Keratinocyte (primary cell): ENCODE data around the gene CCT6A. TPM values are rescaled to one million over a fixed set of nuclear protein-coding genes. Genes with fewer than 3 reads are reported as not detected.
A peak's percentile ranks its signal among the peaks of the same experiment; 100 is the strongest.
"Not testable (repeated sequence)": the region's sequence is repeated elsewhere in the genome, so short reads cannot be mapped to it uniquely, and the experiment has no call there.

Source experiments
- DNase-seq: peaks from one replicate; pipeline ENCODE4 v3.0.0-alpha.2; 2011; ENCODE audit warnings: low read depth, missing footprints, low spot score
- FAIRE-seq: peaks from 2 replicates; lab custom pipeline; 2011; peaks lifted over from hg19 to GRCh38; lab: Jason Lieb, UNC
- H2AFZ ChIP-seq: 2 replicates; pipeline ENCODE4 v1.6.0; 2012; ENCODE audit warnings: low read length, control low read depth, inconsistent platforms; ENCODE audit not compliant: control insufficient read depth
- H3K27ac ChIP-seq: 2 replicates; pipeline ENCODE4 v1.5.1; 2011; ENCODE audit warnings: low read length; ENCODE audit not compliant: control insufficient read depth, insufficient read depth
- H3K27me3 ChIP-seq: 3 replicates; pipeline ENCODE4 v1.6.0; 2011; ENCODE audit warnings: low read length; ENCODE audit not compliant: control insufficient read depth, insufficient read depth; ENCODE audit errors: extremely low read depth
- H3K36me3 ChIP-seq, 2 experiments: 2 replicates in 1 of 2; 3 replicates in 1 of 2; pipeline ENCODE4 v1.5.1; 2011; ENCODE audit warnings: low read length in 2 of 2, mild to moderate bottlenecking in 1 of 2; ENCODE audit not compliant: control insufficient read depth in 2 of 2, insufficient read depth in 2 of 2; ENCODE audit errors: extremely low read depth in 1 of 2
- H3K4me1 ChIP-seq: 3 replicates; pipeline ENCODE4 v1.5.1; 2011; ENCODE audit warnings: low read length; ENCODE audit not compliant: control insufficient read depth, insufficient read depth; ENCODE audit errors: extremely low read depth
- H3K4me2 ChIP-seq: 3 replicates; pipeline ENCODE4 v1.6.0; 2011; ENCODE audit warnings: low read depth, low read length; ENCODE audit not compliant: control insufficient read depth, insufficient read depth; ENCODE audit errors: extremely low read depth
- H3K4me3 ChIP-seq, 3 experiments: fragments of 200-600 bp in 1 of 3; sonication (generic) in 1 of 3; 2 replicates in 2 of 3; 3 replicates in 1 of 3; pipeline ENCODE4 v1.5.1; 2011 to 2016; ENCODE audit warnings: low read length in 3 of 3, mild to moderate bottlenecking in 3 of 3, control low read depth in 2 of 3, inconsistent platforms in 1 of 3, low read depth in 1 of 3, mixed read lengths in 1 of 3, mixed run types in 1 of 3, moderate library complexity in 1 of 3; ENCODE audit not compliant: control insufficient read depth in 2 of 3, insufficient read depth in 2 of 3; ENCODE audit errors: extremely low read depth in 1 of 3
- H3K79me2 ChIP-seq: 2 replicates; pipeline ENCODE4 v1.6.0; 2012; ENCODE audit warnings: low read length; ENCODE audit not compliant: control insufficient read depth, insufficient read depth
- H3K9ac ChIP-seq: 3 replicates; pipeline ENCODE4 v1.6.0; 2011; ENCODE audit warnings: low read length; ENCODE audit not compliant: control insufficient read depth, insufficient read depth; ENCODE audit errors: extremely low read depth
- H3K9me1 ChIP-seq: 3 replicates; pipeline ENCODE4 v1.6.0; 2011; ENCODE audit warnings: low read length; ENCODE audit not compliant: control insufficient read depth, insufficient read depth; ENCODE audit errors: extremely low read depth
- H3K9me3 ChIP-seq: 2 replicates; pipeline ENCODE4 v1.5.1; 2012; ENCODE audit warnings: low read depth, low read length; ENCODE audit not compliant: control insufficient read depth
- H4K20me1 ChIP-seq: 3 replicates; pipeline ENCODE4 v1.6.0; 2011; ENCODE audit warnings: low read length; ENCODE audit not compliant: control insufficient read depth, insufficient read depth; ENCODE audit errors: extremely low read depth
- CTCF ChIP-seq, 3 experiments: IDR thresholded peaks in 1 of 3; conservative IDR thresholded peaks in 1 of 3; optimal IDR thresholded peaks in 1 of 3; 2 replicates in 2 of 3; 3 replicates in 1 of 3; pipeline versions ENCODE3 to v1.5.1; 2011; ENCODE audit warnings: low read length in 3 of 3, mild to moderate bottlenecking in 3 of 3, moderate library complexity in 2 of 3, control low read depth in 1 of 3, inconsistent platforms in 1 of 3; ENCODE audit not compliant: insufficient read depth in 2 of 3; ENCODE audit errors: extremely low read depth in 1 of 3
- EZH2 ChIP-seq: IDR thresholded peaks from one replicate; pipeline ENCODE4 v1.6.1; 2012; ENCODE audit warnings: inconsistent platforms, mild to moderate bottlenecking, low read length, moderate library complexity
- dilution Hi-C: fragments of 300-500 bp; cut with MboI; formaldehyde crosslinking; loops from one replicate; pipeline ENCODE4 v1.7.0; 2020; ENCODE audit warnings: low sequenced_read_pairs; ENCODE audit not compliant: extremely low pct_ligation_motif_present
- polyA plus RNA-seq, 5 experiments: library from polyadenylated mRNA; depleted of rRNA in 3 of 5; stranded (reverse) in 3 of 5; stranded (forward) in 1 of 5; unstranded in 1 of 5; fragments of >200 nt; gene quantifications; 1 replicate in 1 of 5; 2 replicates in 3 of 5; 3 replicates in 1 of 5; pipeline versions ENCODE4 v1.2.1 to v1.2.3, GENCODE V29; 2011 to 2012; ENCODE audit warnings: missing spikeins in 2 of 5, low read depth in 1 of 5, low replicate concordance in 1 of 5

The CCT6A gene
- polyA plus RNA-seq, 1 donor (not counting 4 experiments of a cell fraction or from before 2014, with no cell fraction given) = 403 TPM

GRCh38 chr7:56033671-56034432 lies 17.7 kb upstream of the CCT6A start:
- Histone ChIP-seq H3K79me2 (no peaks in the 10 kb centered on the region), H3K4me3 (peak overlapping the region; percentile 36 to 89 (median 89)), H3K4me1 (no peaks in the 10 kb centered on the region), H3K9ac (peak overlapping the region; percentile 81), H4K20me1 (no peaks in the 10 kb centered on the region), H3K27me3 (no peaks in the 10 kb centered on the region), H3K9me3 (no peaks in the 10 kb centered on the region), H3K4me2 (peak overlapping the region; percentile 89), H2AFZ (peak overlapping the region; percentile 91), H3K36me3 (peaks cover 4 to 15% of the 10 kb centered on the region in 2 experiments), H3K27ac (peak overlapping the region; percentile 79), H3K9me1 (no peaks in the 10 kb centered on the region)
- FAIRE-seq (peak; percentile 32), DNase-seq (no peak)
- no peak for TF ChIP-seq EZH2
- peak in 2 of 3 experiments; percentile 27 to 37 for TF ChIP-seq CTCF (optimal IDR thresholded peaks at IDR 0.05 in 1 of 3, IDR thresholded peaks at IDR 0.05 in 1 of 3, conservative IDR thresholded peaks at IDR 0.05 in 1 of 3; ENCODE audit: extremely low read depth in 1 of 3, insufficient read depth in 2 of 3, low read length in 3 of 3)
- dilution Hi-C loops = no loop called here

GRCh38 chr7:56040730-56041129 lies 10.8 kb upstream of the CCT6A start:
- Histone ChIP-seq H2AFZ (no peak overlapping the region), H4K20me1 (no peaks in the 10 kb centered on the region), H3K4me1 (no peaks in the 10 kb centered on the region), H3K27me3 (no peaks in the 10 kb centered on the region), H3K27ac (no peak overlapping the region), H3K36me3 (peaks cover 0 to 5% of the 10 kb centered on the region in 2 experiments), H3K9me3 (no peaks in the 10 kb centered on the region), H3K4me2 (no peak overlapping the region), H3K4me3 (no peak overlapping the region), H3K9me1 (no peaks in the 10 kb centered on the region), H3K79me2 (peaks cover 3% of the 10 kb centered on the region), H3K9ac (no peak overlapping the region)
- DNase-seq (no peak), FAIRE-seq (no peak)
- TF ChIP-seq EZH2 (no peak), CTCF (optimal IDR thresholded peaks at IDR 0.05 in 1 of 3, IDR thresholded peaks at IDR 0.05 in 1 of 3, conservative IDR thresholded peaks at IDR 0.05 in 1 of 3; ENCODE audit: extremely low read depth in 1 of 3, insufficient read depth in 2 of 3, low read length in 3 of 3) (no peak)
- dilution Hi-C loops = no loop called here

GRCh38 chr7:56045758-56046157 lies 5.8 kb upstream of the CCT6A start:
- H3K4me1 ChIP-seq, DNase-seq, FAIRE-seq, H3K4me2 ChIP-seq, dilution Hi-C loops, H2AFZ ChIP-seq, H3K9me1 ChIP-seq, H4K20me1 ChIP-seq, H3K36me3 ChIP-seq, H3K27me3 ChIP-seq, H3K27ac ChIP-seq, H3K4me3 ChIP-seq, H3K9ac ChIP-seq, H3K9me3 ChIP-seq: not testable (repeated sequence)
- peaks cover 24% of the 10 kb centered on the region for H3K79me2 ChIP-seq
